WTC11 (cell line): ENCODE measurements around the gene LZIC. TPM values are rescaled to one million over a fixed set of nuclear protein-coding genes. Genes with fewer than 3 reads are reported as not detected.
A peak's percentile ranks its signal among the peaks of the same experiment; 100 is the strongest.

Source experiments
- ATAC-seq: fragments of 200-7000 bp; cut with Tn5 transposase; 2 replicates; pipeline ENCODE4 v1.10.0; 2021; ENCODE audit warnings: mild to moderate bottlenecking, moderate library complexity
- CTCF ChIA-PET: fragments of 300-600 bp; sonication (Branson Sonifier 250); formaldehyde crosslinking; loops from one replicate; lab custom pipeline; 2021; ENCODE audit warnings: antibody characterized with exemption; lab: Charles Lee
- POLR2A ChIA-PET: fragments of 350-600 bp; sonication (Branson Sonifier 250); formaldehyde crosslinking; loops from one replicate; lab custom pipeline; 2021; ENCODE audit warnings: antibody characterized with exemption; lab: Charles Lee
- DNase-seq: peaks from one replicate; pipeline ENCODE4 v3.0.0; 2021; ENCODE audit warnings: low spot score
- H3K27ac Mint-ChIP-seq: 2 replicates; pipeline ENCODE4 v1.8.0; 2021; ENCODE audit warnings: mixed read lengths
- H3K27me3 Mint-ChIP-seq: 2 replicates; pipeline ENCODE4 v1.8.0; 2021; ENCODE audit warnings: low read depth, mild to moderate bottlenecking, moderate library complexity, mixed read lengths
- H3K36me3 Mint-ChIP-seq: 2 replicates; pipeline ENCODE4 v1.8.0; 2021; ENCODE audit warnings: mixed read lengths
- H3K4me1 Mint-ChIP-seq: 2 replicates; pipeline ENCODE4 v1.8.0; 2022; ENCODE audit warnings: mixed read lengths
- H3K4me3 Mint-ChIP-seq: 2 replicates; pipeline ENCODE4 v1.8.0; 2021; ENCODE audit warnings: mild to moderate bottlenecking, moderate library complexity, mixed read lengths
- H3K9me3 Mint-ChIP-seq: 2 replicates; pipeline ENCODE4 v1.8.0; 2021; ENCODE audit warnings: mixed read lengths
- CREB1 ChIP-seq: sonication (generic); formaldehyde crosslinking; IDR thresholded peaks from 2 replicates; pipeline ENCODE4 v1.8.0; 2023; ENCODE audit warnings: mild to moderate bottlenecking, missing genetic modification reagents
- GRHL2 ChIP-seq: fragments of 250-450 bp; sonication (Bioruptor Pico); IDR thresholded peaks from 2 replicates; pipeline ENCODE4 v1.8.0; 2022; ENCODE audit warnings: mild to moderate bottlenecking, moderate library complexity; ENCODE audit not compliant: insufficient replicate concordance, severe bottlenecking
- HMGA2 ChIP-seq: fragments of 250-450 bp; sonication (Bioruptor Pico); IDR thresholded peaks from 2 replicates; pipeline ENCODE4 v1.4.0; 2021; ENCODE audit warnings: mild to moderate bottlenecking, moderate library complexity
- IRF2 ChIP-seq: sonication (generic); formaldehyde crosslinking; IDR thresholded peaks from 2 replicates; pipeline ENCODE4 v1.8.0; 2022; ENCODE audit warnings: low read depth, missing genetic modification reagents, borderline replicate concordance
- NFYB ChIP-seq: sonication (generic); formaldehyde crosslinking; conservative IDR thresholded peaks from 2 replicates; pipeline ENCODE4 v1.8.0; 2022; ENCODE audit warnings: low read depth, missing genetic modification reagents
- OVOL2 ChIP-seq: fragments of 250-450 bp; sonication (Bioruptor Pico); IDR thresholded peaks from 2 replicates; pipeline ENCODE4 v1.9.0; 2021; ENCODE audit warnings: mild to moderate bottlenecking, borderline replicate concordance
- PRRX2 ChIP-seq: fragments of 250-450 bp; sonication (Bioruptor Pico); IDR thresholded peaks from 2 replicates; pipeline ENCODE4 v1.8.0; 2021; ENCODE audit warnings: mild to moderate bottlenecking
- SMAD3 ChIP-seq: sonication (generic); formaldehyde crosslinking; IDR thresholded peaks from 2 replicates; pipeline ENCODE4 v1.8.0; 2022; ENCODE audit warnings: missing genetic modification reagents, mild to moderate bottlenecking, borderline replicate concordance
- TEAD1 ChIP-seq: sonication (generic); formaldehyde crosslinking; IDR thresholded peaks from 2 replicates; pipeline ENCODE4 v1.8.0; 2022; ENCODE audit warnings: mild to moderate bottlenecking, missing genetic modification reagents
- TEAD4 ChIP-seq: sonication (generic); formaldehyde crosslinking; IDR thresholded peaks from 2 replicates; pipeline ENCODE4 v1.8.0; 2022; ENCODE audit warnings: mild to moderate bottlenecking, missing genetic modification reagents
- TP53 ChIP-seq: sonication (generic); formaldehyde crosslinking; IDR thresholded peaks from 2 replicates; pipeline ENCODE4 v1.8.1; 2023; ENCODE audit warnings: mild to moderate bottlenecking, missing genetic modification reagents
- ZBTB21 ChIP-seq: sonication (generic); formaldehyde crosslinking; IDR thresholded peaks from 2 replicates; pipeline ENCODE4 v1.8.1; 2023; ENCODE audit warnings: mild to moderate bottlenecking, missing genetic modification reagents, borderline replicate concordance
- ZNF219 ChIP-seq: sonication (generic); formaldehyde crosslinking; IDR thresholded peaks from 2 replicates; pipeline ENCODE4 v1.8.0; 2023; ENCODE audit warnings: missing genetic modification reagents, mild to moderate bottlenecking, borderline replicate concordance
- ZNF671 ChIP-seq: fragments of 250-450 bp; sonication (Bioruptor Pico); IDR thresholded peaks from 2 replicates; pipeline ENCODE4 v1.8.0; 2021; ENCODE audit warnings: mild to moderate bottlenecking
- total RNA-seq: library from RNA; stranded (reverse); gene quantifications from 3 replicates; pipeline ENCODE4 v1.2.3, GENCODE V29; 2021
- TF ChIP-seq, protein P1 (sequence below): sonication (generic); formaldehyde crosslinking; IDR thresholded peaks from 2 replicates; pipeline ENCODE4 v1.8.0; 2023; ENCODE audit warnings: missing genetic modification reagents
- TF ChIP-seq, protein P2 (sequence below): sonication (generic); formaldehyde crosslinking; IDR thresholded peaks from 2 replicates; pipeline ENCODE4 v1.8.0; 2022; ENCODE audit warnings: mild to moderate bottlenecking, missing genetic modification reagents
- TF ChIP-seq, protein P3 (sequence below): fragments of 250-450 bp; sonication (Bioruptor Pico); IDR thresholded peaks from 2 replicates; pipeline ENCODE4 v1.9.0; 2021; ENCODE audit warnings: mild to moderate bottlenecking, borderline replicate concordance
- TF ChIP-seq, protein P4 (sequence below): sonication (generic); formaldehyde crosslinking; IDR thresholded peaks from 2 replicates; pipeline ENCODE4 v1.8.0; 2022; ENCODE audit warnings: missing genetic modification reagents
- TF ChIP-seq, protein P5 (sequence below): sonication (generic); formaldehyde crosslinking; IDR thresholded peaks from 2 replicates; pipeline ENCODE4 v1.8.0; 2022; ENCODE audit warnings: mild to moderate bottlenecking, missing genetic modification reagents

Gene LZIC
- total RNA-seq, 1 experiment from 2014 or later = 16.9 TPM

DNA sequence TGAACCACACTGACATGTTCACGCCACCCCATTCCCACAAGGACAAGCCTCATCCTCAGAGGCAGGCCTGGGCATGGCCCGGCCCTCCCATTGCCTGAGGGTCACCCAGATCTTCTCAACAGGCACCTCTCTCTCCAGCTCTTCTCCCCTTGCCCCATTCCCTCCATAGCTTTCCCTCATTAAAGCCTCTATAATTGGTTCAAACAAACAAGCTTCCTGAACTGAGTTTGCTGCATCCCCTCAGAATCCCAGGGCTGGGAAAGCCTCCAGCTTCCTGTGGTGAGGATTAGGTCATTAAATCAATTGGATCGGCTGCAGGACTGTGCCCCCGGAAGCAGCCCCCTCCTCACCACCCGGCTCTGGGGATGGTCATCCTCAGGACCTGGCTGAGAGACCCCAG, 52.0 kb downstream of the LZIC start (continued):
- TF ChIP-seq, protein P1, sequence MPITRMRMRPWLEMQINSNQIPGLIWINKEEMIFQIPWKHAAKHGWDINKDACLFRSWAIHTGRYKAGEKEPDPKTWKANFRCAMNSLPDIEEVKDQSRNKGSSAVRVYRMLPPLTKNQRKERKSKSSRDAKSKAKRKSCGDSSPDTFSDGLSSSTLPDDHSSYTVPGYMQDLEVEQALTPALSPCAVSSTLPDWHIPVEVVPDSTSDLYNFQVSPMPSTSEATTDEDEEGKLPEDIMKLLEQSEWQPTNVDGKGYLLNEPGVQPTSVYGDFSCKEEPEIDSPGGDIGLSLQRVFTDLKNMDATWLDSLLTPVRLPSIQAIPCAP (CRISPR knock-in tag) = no peak
- TF ChIP-seq OVOL2 (CRISPR knock-in tag) (no peak), PRRX2 (no peak), GRHL2 (no peak), HMGA2 (CRISPR knock-in tag) (no peak), CREB1 (CRISPR knock-in tag) (no peak)
- TF ChIP-seq, protein P2, sequence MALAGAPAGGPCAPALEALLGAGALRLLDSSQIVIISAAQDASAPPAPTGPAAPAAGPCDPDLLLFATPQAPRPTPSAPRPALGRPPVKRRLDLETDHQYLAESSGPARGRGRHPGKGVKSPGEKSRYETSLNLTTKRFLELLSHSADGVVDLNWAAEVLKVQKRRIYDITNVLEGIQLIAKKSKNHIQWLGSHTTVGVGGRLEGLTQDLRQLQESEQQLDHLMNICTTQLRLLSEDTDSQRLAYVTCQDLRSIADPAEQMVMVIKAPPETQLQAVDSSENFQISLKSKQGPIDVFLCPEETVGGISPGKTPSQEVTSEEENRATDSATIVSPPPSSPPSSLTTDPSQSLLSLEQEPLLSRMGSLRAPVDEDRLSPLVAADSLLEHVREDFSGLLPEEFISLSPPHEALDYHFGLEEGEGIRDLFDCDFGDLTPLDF = no peak

DNA sequence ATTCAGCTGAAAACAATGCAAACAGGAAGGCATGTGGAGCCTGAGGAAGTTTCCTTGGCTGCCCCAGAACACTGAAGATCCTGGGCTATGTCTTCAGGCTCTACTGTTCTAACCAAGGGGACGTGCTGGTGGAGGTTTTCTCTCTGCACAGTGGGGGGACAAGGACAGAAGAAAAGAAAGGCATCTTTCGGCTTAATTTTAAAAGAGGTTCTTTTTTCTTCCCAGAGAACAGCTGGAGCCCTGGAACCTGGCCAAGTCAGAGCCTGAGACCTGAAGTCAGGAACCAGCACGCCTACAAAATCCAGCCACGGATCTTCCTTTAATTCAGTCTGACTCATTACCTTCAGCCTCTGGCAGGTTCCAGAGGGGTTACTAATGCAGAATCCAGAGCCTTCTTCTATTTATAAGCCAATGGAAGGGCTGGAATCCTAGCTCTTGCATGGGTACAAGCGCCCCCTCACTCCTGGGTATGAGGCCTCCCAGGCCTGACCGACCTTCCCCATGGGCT, 52.9 kb downstream of the LZIC start:
- no peak for TF ChIP-seq TP53
- no peak for TF ChIP-seq IRF2 (CRISPR knock-in tag)
- TF ChIP-seq ZNF219 = no peak
- no peak for TF ChIP-seq TEAD1 (CRISPR knock-in tag)
- TF ChIP-seq, protein P3, sequence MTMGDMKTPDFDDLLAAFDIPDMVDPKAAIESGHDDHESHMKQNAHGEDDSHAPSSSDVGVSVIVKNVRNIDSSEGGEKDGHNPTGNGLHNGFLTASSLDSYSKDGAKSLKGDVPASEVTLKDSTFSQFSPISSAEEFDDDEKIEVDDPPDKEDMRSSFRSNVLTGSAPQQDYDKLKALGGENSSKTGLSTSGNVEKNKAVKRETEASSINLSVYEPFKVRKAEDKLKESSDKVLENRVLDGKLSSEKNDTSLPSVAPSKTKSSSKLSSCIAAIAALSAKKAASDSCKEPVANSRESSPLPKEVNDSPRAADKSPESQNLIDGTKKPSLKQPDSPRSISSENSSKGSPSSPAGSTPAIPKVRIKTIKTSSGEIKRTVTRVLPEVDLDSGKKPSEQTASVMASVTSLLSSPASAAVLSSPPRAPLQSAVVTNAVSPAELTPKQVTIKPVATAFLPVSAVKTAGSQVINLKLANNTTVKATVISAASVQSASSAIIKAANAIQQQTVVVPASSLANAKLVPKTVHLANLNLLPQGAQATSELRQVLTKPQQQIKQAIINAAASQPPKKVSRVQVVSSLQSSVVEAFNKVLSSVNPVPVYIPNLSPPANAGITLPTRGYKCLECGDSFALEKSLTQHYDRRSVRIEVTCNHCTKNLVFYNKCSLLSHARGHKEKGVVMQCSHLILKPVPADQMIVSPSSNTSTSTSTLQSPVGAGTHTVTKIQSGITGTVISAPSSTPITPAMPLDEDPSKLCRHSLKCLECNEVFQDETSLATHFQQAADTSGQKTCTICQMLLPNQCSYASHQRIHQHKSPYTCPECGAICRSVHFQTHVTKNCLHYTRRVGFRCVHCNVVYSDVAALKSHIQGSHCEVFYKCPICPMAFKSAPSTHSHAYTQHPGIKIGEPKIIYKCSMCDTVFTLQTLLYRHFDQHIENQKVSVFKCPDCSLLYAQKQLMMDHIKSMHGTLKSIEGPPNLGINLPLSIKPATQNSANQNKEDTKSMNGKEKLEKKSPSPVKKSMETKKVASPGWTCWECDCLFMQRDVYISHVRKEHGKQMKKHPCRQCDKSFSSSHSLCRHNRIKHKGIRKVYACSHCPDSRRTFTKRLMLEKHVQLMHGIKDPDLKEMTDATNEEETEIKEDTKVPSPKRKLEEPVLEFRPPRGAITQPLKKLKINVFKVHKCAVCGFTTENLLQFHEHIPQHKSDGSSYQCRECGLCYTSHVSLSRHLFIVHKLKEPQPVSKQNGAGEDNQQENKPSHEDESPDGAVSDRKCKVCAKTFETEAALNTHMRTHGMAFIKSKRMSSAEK (CRISPR knock-in tag) = no peak
- TF ChIP-seq, protein P4, sequence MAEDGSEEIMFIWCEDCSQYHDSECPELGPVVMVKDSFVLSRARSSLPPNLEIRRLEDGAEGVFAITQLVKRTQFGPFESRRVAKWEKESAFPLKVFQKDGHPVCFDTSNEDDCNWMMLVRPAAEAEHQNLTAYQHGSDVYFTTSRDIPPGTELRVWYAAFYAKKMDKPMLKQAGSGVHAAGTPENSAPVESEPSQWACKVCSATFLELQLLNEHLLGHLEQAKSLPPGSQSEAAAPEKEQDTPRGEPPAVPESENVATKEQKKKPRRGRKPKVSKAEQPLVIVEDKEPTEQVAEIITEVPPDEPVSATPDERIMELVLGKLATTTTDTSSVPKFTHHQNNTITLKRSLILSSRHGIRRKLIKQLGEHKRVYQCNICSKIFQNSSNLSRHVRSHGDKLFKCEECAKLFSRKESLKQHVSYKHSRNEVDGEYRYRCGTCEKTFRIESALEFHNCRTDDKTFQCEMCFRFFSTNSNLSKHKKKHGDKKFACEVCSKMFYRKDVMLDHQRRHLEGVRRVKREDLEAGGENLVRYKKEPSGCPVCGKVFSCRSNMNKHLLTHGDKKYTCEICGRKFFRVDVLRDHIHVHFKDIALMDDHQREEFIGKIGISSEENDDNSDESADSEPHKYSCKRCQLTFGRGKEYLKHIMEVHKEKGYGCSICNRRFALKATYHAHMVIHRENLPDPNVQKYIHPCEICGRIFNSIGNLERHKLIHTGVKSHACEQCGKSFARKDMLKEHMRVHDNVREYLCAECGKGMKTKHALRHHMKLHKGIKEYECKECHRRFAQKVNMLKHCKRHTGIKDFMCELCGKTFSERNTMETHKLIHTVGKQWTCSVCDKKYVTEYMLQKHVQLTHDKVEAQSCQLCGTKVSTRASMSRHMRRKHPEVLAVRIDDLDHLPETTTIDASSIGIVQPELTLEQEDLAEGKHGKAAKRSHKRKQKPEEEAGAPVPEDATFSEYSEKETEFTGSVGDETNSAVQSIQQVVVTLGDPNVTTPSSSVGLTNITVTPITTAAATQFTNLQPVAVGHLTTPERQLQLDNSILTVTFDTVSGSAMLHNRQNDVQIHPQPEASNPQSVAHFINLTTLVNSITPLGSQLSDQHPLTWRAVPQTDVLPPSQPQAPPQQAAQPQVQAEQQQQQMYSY (CRISPR knock-in tag) = no peak
- TF ChIP-seq, protein P5, sequence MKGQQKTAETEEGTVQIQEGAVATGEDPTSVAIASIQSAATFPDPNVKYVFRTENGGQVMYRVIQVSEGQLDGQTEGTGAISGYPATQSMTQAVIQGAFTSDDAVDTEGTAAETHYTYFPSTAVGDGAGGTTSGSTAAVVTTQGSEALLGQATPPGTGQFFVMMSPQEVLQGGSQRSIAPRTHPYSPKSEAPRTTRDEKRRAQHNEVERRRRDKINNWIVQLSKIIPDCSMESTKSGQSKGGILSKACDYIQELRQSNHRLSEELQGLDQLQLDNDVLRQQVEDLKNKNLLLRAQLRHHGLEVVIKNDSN (CRISPR knock-in tag) = no peak
- TF ChIP-seq SMAD3 (CRISPR knock-in tag) = no peak
- TF ChIP-seq ZBTB21 = no peak
- TF ChIP-seq ZNF671 (CRISPR knock-in tag) = no peak
- no peak for TF ChIP-seq TEAD4 (CRISPR knock-in tag)
- no peak for TF ChIP-seq NFYB (CRISPR knock-in tag)
- DNase-seq (no peak), ATAC-seq (peak; percentile 77)
- CTCF ChIA-PET = interaction anchor here (0.6 to 2.0 kb wide), 12 partner anchors 14 to 461 kb away, joined by 3 to 10 read pairs (median 4); partner anchors contain the start of genes LZIC, NMNAT1 and UBE4B
- no peak overlapping the region for H3K4me3 Mint-ChIP-seq
- H3K27me3 Mint-ChIP-seq = no peaks in the 10 kb centered on the region
- H3K9me3 Mint-ChIP-seq = no peaks in the 10 kb centered on the region
- H3K36me3 Mint-ChIP-seq = no peaks in the 10 kb centered on the region
- peaks cover 46% of the 10 kb centered on the region for H3K4me1 Mint-ChIP-seq
- POLR2A ChIA-PET = no interaction called here
- H3K27ac Mint-ChIP-seq = peak overlapping the region; percentile 89
